T-helper 2 cell treated with Interferon-gamma antibody and Interleukin-4, amounts not matched to agents 5 μg/mL and 100 μg/mL, for 36 hours (primary cell): Measurements from ENCODE around the gene SIDT2.

Experiments
- DNase-seq: peaks from one replicate; pipeline ENCODE4 v3.0.0; 2021; ENCODE audit warnings: low spot score
- H3K27ac Mint-ChIP-seq: one replicate; pipeline ENCODE4 v1.8.0; 2021; ENCODE audit warnings: mild to moderate bottlenecking, mixed read lengths
- H3K27me3 Mint-ChIP-seq: one replicate; pipeline ENCODE4 v1.8.0; 2021; ENCODE audit warnings: low read depth, mixed read lengths
- H3K36me3 Mint-ChIP-seq: one replicate; pipeline ENCODE4 v1.8.0; 2021; ENCODE audit warnings: low read depth, mixed read lengths
- H3K4me1 Mint-ChIP-seq: one replicate; pipeline ENCODE4 v1.8.0; 2021; ENCODE audit warnings: low read depth, mixed read lengths
- H3K4me3 Mint-ChIP-seq: one replicate; pipeline ENCODE4 v1.8.0; 2022; ENCODE audit warnings: mild to moderate bottlenecking, moderate library complexity, mixed read lengths
- H3K9me3 Mint-ChIP-seq: one replicate; pipeline ENCODE4 v1.8.0; 2021; ENCODE audit warnings: mixed read lengths

SIDT2 gene

DNA sequence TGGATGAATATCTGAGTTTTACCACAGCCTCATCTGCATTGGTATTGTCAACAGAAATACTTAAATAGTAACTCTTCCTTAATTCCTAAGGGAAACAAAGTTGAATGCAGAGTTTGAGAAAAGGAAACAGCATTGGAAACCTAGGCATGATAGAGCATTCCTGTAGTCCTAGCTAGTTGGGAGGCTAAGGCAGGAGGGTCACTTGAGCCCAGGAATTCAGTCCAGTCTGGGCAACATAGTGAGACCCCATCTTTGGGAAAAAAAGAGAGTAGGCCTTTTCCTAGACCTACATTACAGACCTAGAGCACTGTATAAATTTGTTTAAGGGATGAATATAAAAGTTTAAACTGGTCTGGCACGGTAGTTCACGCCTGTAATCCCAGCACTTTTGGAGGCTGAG, 21.0 kb upstream of the SIDT2 start:
- no peaks in the 10 kb centered on the region for H3K9me3 Mint-ChIP-seq
- H3K36me3 Mint-ChIP-seq, result peaks cover 32% of the 10 kb centered on the region
- H3K4me3 Mint-ChIP-seq, result no peak overlapping the region
- H3K4me1 Mint-ChIP-seq, result peaks cover 14% of the 10 kb centered on the region
- H3K27ac Mint-ChIP-seq, result no peak overlapping the region
- no peak for DNase-seq
- no peaks in the 10 kb centered on the region for H3K27me3 Mint-ChIP-seq

DNA sequence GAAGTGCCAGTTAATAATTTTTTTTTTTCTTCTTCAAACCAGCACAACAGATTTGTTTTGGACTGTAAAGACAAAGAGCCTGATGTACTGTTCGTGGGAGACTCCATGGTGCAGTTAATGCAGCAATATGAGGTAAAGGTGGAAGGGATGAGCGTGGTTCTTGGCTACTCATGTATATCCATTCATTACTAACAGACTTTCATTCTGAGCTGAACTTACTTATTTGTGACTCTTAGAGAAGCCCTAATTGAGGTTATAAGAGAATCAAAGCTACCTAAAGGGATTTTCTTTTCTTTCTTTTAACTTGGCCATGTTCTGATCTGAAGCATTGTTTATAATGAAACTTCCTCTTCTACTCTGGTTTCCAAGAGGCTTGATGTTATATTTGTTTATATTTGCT, 18.7 kb upstream of the SIDT2 start:
- no peak for DNase-seq
- H3K9me3 Mint-ChIP-seq, result no peaks in the 10 kb centered on the region
- peaks cover 13% of the 10 kb centered on the region for H3K4me1 Mint-ChIP-seq
- peaks cover 28% of the 10 kb centered on the region for H3K36me3 Mint-ChIP-seq
- no peaks in the 10 kb centered on the region for H3K27me3 Mint-ChIP-seq
- H3K27ac Mint-ChIP-seq, result peak overlapping the region; percentile 15
- no peak overlapping the region for H3K4me3 Mint-ChIP-seq

DNA sequence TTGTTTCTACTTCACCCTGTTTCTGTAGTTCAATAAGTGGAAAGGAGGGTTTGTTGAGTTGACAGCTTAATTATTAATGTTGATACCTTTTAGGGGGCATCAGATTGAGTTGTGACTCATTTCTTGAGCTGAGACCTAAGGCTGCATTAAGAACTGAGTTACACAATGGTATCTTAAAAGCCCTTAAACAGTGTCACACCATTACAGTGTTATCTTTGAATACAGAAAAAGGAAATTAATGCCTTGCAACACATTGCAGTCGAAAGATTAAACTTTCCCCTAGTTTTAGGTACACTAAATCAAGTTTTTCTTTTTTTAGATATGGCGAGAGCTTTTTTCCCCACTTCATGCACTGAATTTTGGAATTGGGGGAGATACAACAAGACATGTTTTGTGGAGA, 17.7 kb upstream of the SIDT2 start:
- Mint-ChIP-seq H3K27ac (no peak overlapping the region), H3K4me1 (peaks cover 13% of the 10 kb centered on the region), H3K9me3 (no peaks in the 10 kb centered on the region), H3K36me3 (peaks cover 28% of the 10 kb centered on the region), H3K4me3 (no peak overlapping the region), H3K27me3 (no peaks in the 10 kb centered on the region)
- no peak for DNase-seq

DNA sequence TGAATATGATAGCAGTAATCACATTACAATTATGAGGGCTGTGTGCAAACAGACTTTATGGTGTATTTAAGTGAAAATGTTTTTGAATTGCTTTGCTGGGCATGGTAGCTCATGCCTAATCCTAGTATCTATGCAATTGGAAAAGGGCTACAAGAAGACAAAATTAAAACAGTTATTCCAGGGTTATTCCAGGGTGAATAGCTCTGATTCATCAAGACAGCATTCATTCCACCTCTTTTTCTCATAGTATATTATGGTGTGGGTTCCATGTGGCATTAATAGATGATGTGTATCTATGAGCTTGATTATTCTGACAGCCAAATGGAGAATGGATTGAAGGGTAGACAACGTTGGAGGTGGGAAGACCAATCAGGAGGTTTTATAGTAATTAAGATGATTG, 12.1 kb upstream of the SIDT2 start:
- no peak overlapping the region for H3K4me3 Mint-ChIP-seq
- peaks cover 36% of the 10 kb centered on the region for H3K36me3 Mint-ChIP-seq
- H3K9me3 Mint-ChIP-seq, result no peaks in the 10 kb centered on the region
- H3K4me1 Mint-ChIP-seq, result no peaks in the 10 kb centered on the region
- H3K27me3 Mint-ChIP-seq, result no peaks in the 10 kb centered on the region
- no peak overlapping the region for H3K27ac Mint-ChIP-seq
- no peak for DNase-seq

DNA sequence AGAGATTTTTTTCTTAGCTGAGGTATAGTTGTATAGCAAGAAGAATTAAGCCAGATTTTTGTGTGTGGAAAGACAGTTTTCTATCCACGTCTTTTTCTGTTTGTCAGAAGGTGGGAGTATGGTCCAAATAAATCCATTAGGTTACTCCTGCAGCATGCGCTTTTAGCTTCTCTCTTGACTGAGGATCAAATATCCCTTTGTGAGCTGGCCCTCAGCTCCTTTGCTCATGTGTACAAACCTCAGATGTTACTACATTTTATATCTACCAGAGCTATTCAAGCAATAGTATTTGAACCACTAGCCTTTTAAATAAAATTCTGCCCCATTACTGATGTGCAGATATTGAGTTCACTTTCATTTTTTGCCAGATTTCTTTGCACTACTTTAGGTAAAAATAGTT, 8.8 kb upstream of the SIDT2 start:
- Mint-ChIP-seq H3K27me3 (no peaks in the 10 kb centered on the region), H3K9me3 (no peaks in the 10 kb centered on the region), H3K27ac (no peak overlapping the region), H3K4me1 (peaks cover 4% of the 10 kb centered on the region), H3K36me3 (peaks cover 35% of the 10 kb centered on the region), H3K4me3 (no peak overlapping the region)
- DNase-seq, result no peak

DNA sequence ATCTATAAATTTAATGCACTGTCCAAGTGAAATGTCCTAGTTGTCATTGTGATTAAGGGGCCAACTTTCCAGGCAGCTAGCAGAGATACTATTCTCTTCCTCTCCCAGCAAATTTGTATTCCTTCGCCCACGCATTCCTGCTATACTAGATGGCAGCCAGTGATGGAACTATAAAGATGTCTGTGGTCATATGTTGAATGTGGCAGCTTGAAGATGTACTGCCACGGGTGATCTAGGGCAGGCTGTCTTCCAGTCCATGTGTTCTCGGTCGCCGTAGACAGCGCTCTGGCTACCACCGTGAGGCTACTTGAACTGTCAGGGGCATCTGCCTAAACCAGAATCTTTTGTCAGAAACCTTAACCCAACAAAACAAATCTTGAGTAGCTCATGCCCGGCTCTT, 8.3 kb upstream of the SIDT2 start:
- no peak for DNase-seq
- peaks cover 34% of the 10 kb centered on the region for H3K36me3 Mint-ChIP-seq
- H3K9me3 Mint-ChIP-seq, result no peaks in the 10 kb centered on the region
- H3K27me3 Mint-ChIP-seq, result no peaks in the 10 kb centered on the region
- peaks cover 4% of the 10 kb centered on the region for H3K4me1 Mint-ChIP-seq
- no peak overlapping the region for H3K27ac Mint-ChIP-seq
- no peak overlapping the region for H3K4me3 Mint-ChIP-seq

DNA sequence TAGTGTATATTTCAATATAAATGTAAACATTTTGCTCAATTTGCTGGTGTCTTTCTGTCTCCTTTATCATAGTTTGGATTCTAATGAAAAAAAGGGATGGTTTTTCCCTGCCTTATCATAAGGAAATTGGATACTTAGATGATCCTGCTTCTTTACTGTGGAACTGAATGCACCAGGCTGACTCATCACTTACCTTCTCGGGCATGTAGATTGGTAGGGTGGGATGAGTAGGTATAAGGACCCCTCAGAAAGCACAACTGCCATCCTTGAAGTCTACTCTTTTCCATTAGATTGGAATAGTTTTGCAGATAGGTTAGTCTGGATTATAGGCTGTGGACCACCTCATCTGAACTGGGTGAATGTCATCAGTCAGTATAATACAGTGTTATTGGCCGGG, 7.5 kb upstream of the SIDT2 start:
- Mint-ChIP-seq H3K27ac (no peak overlapping the region), H3K4me3 (no peak overlapping the region), H3K36me3 (peaks cover 27% of the 10 kb centered on the region), H3K9me3 (no peaks in the 10 kb centered on the region), H3K27me3 (no peaks in the 10 kb centered on the region), H3K4me1 (peaks cover 4% of the 10 kb centered on the region)
- no peak for DNase-seq

DNA sequence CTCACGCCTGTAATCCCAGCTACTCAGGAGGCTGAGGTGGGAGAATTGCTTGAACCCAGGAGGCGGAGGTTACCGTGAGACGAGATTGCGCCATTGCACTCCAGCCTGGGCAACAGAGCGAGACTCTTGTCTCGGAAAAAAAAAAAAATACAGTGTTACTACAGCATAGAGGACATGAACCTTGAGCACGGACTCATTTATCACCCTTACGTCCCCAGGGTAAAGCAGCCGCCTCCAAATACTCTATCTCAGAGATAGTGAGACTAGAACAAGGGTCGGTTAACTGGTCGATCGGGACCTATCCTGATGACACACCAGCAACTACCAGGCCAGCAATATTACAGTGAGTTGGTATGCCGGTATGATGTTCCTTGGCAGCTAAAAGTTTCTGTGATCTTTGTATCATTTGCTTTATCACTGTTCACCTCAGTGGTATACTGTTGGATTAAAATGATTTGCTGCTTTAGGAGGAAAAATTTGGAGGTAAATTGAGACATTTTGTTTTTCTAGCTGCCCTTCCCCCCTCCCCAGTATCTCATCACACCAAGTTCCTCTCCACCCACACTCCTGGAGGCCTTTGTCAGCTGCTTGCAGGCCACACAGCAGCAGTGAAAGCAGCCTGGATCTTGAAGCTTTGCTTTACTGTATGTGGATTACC, 7.0 kb upstream of the SIDT2 start:
- no peak for DNase-seq
- Mint-ChIP-seq H3K36me3 (peaks cover 23% of the 10 kb centered on the region), H3K4me3 (no peak overlapping the region), H3K4me1 (peaks cover 4% of the 10 kb centered on the region), H3K9me3 (no peaks in the 10 kb centered on the region), H3K27me3 (no peaks in the 10 kb centered on the region), H3K27ac (no peak overlapping the region)

DNA sequence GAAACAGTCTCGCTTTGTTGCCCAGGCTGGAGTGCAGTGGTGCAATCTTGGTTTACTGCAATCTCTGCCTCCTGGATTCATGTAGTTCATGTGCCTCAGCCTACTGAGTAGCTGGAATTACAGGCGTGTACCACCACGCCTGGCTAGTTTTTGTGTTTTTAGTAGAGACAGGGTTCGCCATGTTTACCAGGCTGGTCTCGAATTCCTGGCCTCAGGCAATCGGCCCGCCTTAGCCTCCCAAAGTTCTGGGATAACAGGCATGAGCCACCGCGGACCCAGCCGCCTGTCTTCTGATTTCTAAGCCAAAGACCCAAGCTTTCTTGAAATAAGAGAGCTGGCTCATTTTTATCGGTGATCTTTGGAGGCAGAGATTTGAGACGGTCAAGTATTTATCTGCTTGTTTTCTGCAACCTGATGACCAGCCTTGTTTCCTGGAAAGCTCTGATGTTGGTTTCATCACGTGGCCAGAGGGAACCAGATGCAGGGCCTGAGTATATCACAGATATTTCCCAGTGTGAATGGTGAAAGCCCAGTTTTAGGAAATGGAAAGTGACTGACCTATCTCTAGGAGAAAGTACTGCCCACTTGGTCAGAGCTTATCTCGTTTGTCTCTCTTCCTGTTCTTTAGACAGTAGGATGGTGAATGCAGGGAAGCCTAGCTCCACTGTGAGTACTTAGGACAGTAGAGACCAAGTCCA, 5.7 kb upstream of the SIDT2 start:
- H3K4me3 Mint-ChIP-seq, result no peak overlapping the region
- H3K4me1 Mint-ChIP-seq, result peaks cover 7% of the 10 kb centered on the region
- DNase-seq, result no peak
- peaks cover 15% of the 10 kb centered on the region for H3K36me3 Mint-ChIP-seq
- H3K27ac Mint-ChIP-seq, result no peak overlapping the region
- H3K9me3 Mint-ChIP-seq, result no peaks in the 10 kb centered on the region
- H3K27me3 Mint-ChIP-seq, result no peaks in the 10 kb centered on the region

DNA sequence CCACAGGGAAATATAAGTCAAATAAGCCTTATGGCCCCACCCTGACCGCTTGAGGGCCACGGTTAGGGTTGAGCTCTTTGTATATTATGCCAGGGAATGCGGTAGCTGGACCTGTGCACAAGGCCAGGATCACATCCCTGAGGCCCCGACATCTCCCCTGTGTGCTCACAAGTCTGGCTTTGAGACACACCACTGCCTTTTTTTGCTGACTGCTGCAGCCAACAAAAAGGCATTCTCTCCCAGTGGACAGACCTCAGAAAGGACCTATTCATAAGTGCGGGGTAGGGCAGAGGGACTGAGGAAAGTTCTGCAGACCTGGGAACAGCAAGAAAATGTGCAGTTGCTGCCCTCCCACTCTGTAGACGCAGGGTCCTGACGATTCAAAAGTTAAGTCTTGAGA, 3.4 kb upstream of the SIDT2 start:
- no peak overlapping the region for H3K27ac Mint-ChIP-seq

DNA sequence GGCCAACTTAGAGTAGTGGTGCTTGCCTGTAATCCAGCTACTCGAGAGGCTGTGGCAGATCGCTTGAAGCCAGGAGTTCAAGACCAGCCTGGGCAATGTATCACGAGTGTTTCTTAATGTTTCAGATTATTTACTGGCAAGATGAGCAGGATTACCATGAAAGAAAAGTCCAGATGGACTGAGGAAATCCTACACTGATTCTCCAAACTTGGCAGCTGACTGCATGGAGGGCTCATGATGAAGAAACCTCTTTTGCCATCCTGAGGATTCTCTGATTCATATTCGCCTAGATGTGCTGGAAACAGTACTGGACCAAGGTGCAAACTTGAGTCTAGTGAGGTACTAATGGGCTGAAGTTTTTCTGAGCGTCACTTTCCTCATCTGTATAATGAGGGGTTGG, 2.8 kb upstream of the SIDT2 start:
- Mint-ChIP-seq H3K4me1 (peaks cover 26% of the 10 kb centered on the region), H3K4me3 (no peak overlapping the region), H3K27me3 (no peaks in the 10 kb centered on the region), H3K9me3 (no peaks in the 10 kb centered on the region), H3K27ac (no peak overlapping the region), H3K36me3 (peaks cover 3% of the 10 kb centered on the region)
- no peak for DNase-seq

More for the DNA sequence above, 3.4 kb upstream of the SIDT2 start:
- Mint-ChIP-seq H3K36me3 (peaks cover 6% of the 10 kb centered on the region), H3K9me3 (no peaks in the 10 kb centered on the region), H3K4me3 (no peak overlapping the region), H3K4me1 (peaks cover 21% of the 10 kb centered on the region), H3K27me3 (no peaks in the 10 kb centered on the region)
- DNase-seq, result no peak

DNA sequence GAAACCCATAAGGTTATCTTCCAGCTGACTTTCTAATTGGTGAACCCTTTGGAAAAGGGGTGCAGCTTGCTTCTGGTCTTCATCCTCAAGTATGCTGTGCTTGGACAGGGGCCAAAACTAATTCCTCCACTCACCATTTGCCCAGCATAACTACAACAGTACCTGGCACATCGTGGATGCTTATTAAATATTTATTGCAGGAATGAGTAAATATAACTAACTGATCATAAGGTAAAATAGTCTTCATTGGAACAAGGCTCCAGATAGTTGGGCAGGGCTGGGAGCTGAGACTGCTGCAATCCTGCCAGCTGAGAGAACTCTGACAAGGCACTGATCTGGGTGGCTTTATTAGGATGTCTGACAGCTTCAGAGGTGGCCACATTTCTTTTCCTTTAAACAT, 2.4 kb upstream of the SIDT2 start:
- Mint-ChIP-seq H3K4me1 (peaks cover 30% of the 10 kb centered on the region), H3K27me3 (no peaks in the 10 kb centered on the region), H3K4me3 (no peak overlapping the region), H3K9me3 (no peaks in the 10 kb centered on the region), H3K36me3 (peaks cover 3% of the 10 kb centered on the region), H3K27ac (no peak overlapping the region)
- no peak for DNase-seq

DNA sequence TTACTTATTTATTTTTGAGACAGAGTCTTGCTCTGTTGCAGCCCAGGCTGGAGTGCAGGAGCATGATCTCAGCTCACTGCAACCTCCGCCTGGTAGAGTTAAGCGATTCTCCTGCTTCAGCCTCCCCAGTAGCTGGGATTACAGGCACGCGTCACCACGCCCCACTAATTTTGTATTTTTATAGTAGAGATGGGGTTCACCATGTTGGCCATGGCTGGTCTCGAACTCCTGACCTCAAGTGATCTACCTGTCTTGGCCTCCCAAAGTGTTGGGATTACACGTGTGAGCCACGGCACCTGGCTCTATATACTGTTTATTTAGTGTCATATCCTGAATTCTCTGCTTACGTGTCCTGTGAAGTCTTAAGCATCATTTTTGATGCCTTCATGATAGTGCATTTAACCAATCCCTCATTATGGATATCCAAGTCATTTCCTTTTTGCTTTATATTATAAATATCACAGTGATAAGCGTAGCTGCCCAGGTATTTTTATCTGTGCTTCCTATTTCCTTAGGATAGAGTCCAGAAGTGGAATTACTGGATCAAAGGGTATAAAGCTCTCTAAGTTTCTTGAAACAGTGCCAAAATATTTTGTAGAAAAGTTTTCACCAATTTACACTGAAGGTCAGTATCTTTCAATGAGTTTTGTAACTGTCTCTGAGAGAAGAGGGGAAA, 871 bp upstream of the SIDT2 start:
- no peak for DNase-seq
- H3K4me3 Mint-ChIP-seq, result peak overlapping the region; percentile 96
- H3K9me3 Mint-ChIP-seq, result no peaks in the 10 kb centered on the region
- H3K27ac Mint-ChIP-seq, result peak overlapping the region; percentile 89
- peaks cover 27% of the 10 kb centered on the region for H3K4me1 Mint-ChIP-seq
- peaks cover 2% of the 10 kb centered on the region for H3K36me3 Mint-ChIP-seq
- no peaks in the 10 kb centered on the region for H3K27me3 Mint-ChIP-seq
